ENCODE measurements around the gene TUBA3C. TPM values are rescaled to one million over a fixed set of nuclear protein-coding genes. Genes with fewer than 3 reads are reported as not detected.

TUBA3C gene
- polyA plus RNA-seq, 1 donor from 2014 or later: not detected

GRCh38 chr13:19155321-19155861 lies 26.2 kb downstream of the TUBA3C start:
- no peaks in the 10 kb centered on the region for H4K20me1 ChIP-seq (ENCODE audit: insufficient read depth)
- H3K4me2 ChIP-seq (ENCODE audit: low read length): no peak overlapping the region
- H3K27ac ChIP-seq (ENCODE audit: low read length): no peak overlapping the region
- H3K9me3 ChIP-seq (ENCODE audit: low read length): peaks cover 25% of the 10 kb centered on the region
- H3K4me3 ChIP-seq (ENCODE audit: low read length): no peak overlapping the region
- no peaks in the 10 kb centered on the region for H3K27me3 ChIP-seq (ENCODE audit: insufficient read depth, low read depth, low read length)
- TF ChIP-seq, protein P1, sequence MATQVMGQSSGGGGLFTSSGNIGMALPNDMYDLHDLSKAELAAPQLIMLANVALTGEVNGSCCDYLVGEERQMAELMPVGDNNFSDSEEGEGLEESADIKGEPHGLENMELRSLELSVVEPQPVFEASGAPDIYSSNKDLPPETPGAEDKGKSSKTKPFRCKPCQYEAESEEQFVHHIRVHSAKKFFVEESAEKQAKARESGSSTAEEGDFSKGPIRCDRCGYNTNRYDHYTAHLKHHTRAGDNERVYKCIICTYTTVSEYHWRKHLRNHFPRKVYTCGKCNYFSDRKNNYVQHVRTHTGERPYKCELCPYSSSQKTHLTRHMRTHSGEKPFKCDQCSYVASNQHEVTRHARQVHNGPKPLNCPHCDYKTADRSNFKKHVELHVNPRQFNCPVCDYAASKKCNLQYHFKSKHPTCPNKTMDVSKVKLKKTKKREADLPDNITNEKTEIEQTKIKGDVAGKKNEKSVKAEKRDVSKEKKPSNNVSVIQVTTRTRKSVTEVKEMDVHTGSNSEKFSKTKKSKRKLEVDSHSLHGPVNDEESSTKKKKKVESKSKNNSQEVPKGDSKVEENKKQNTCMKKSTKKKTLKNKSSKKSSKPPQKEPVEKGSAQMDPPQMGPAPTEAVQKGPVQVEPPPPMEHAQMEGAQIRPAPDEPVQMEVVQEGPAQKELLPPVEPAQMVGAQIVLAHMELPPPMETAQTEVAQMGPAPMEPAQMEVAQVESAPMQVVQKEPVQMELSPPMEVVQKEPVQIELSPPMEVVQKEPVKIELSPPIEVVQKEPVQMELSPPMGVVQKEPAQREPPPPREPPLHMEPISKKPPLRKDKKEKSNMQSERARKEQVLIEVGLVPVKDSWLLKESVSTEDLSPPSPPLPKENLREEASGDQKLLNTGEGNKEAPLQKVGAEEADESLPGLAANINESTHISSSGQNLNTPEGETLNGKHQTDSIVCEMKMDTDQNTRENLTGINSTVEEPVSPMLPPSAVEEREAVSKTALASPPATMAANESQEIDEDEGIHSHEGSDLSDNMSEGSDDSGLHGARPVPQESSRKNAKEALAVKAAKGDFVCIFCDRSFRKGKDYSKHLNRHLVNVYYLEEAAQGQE (IDR thresholded peaks at IDR 0.05; ENCODE audit: borderline replicate concordance): no peak
- TF ChIP-seq EZH2 (IDR thresholded peaks at IDR 0.05; ENCODE audit: borderline replicate concordance, insufficient read depth, low read length, poor library complexity, severe bottlenecking): no peak
- no peak for TF ChIP-seq POLR2AphosphoS5 (IDR thresholded peaks at IDR 0.05)
- TF ChIP-seq SMC3 (conservative IDR thresholded peaks at IDR 0.05; ENCODE audit: poor library complexity): no peak
- no peak for TF ChIP-seq MXI1 (conservative IDR thresholded peaks at IDR 0.05; ENCODE audit: poor library complexity, severe bottlenecking)
- no peak for TF ChIP-seq TAF1 (IDR thresholded peaks at IDR 0.05; ENCODE audit: low read depth)
- TF ChIP-seq RAD21 (conservative IDR thresholded peaks at IDR 0.05): no peak
- TF ChIP-seq EP300 (conservative IDR thresholded peaks at IDR 0.05; ENCODE audit: poor library complexity, severe bottlenecking): no peak
- TF ChIP-seq, protein P2, sequence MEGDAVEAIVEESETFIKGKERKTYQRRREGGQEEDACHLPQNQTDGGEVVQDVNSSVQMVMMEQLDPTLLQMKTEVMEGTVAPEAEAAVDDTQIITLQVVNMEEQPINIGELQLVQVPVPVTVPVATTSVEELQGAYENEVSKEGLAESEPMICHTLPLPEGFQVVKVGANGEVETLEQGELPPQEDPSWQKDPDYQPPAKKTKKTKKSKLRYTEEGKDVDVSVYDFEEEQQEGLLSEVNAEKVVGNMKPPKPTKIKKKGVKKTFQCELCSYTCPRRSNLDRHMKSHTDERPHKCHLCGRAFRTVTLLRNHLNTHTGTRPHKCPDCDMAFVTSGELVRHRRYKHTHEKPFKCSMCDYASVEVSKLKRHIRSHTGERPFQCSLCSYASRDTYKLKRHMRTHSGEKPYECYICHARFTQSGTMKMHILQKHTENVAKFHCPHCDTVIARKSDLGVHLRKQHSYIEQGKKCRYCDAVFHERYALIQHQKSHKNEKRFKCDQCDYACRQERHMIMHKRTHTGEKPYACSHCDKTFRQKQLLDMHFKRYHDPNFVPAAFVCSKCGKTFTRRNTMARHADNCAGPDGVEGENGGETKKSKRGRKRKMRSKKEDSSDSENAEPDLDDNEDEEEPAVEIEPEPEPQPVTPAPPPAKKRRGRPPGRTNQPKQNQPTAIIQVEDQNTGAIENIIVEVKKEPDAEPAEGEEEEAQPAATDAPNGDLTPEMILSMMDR (IDR thresholded peaks at IDR 0.05; ENCODE audit: poor library complexity, severe bottlenecking): no peak
- H3K79me2 ChIP-seq (replicated peaks; ENCODE audit: insufficient read depth, low read length): no peaks in the 10 kb centered on the region
- H3F3A ChIP-seq (ENCODE audit: insufficient read depth, low read length, poor library complexity, severe bottlenecking): no peaks in the 10 kb centered on the region
- H2AFZ ChIP-seq (ENCODE audit: low read depth, low read length): no peak overlapping the region
- no peak overlapping the region for H3K9ac ChIP-seq (ENCODE audit: low read length)
- H3K36me3 ChIP-seq (ENCODE audit: insufficient read depth, low read length): no peaks in the 10 kb centered on the region
- no peaks in the 10 kb centered on the region for H3K9me2 ChIP-seq (ENCODE audit: insufficient read depth, low read length)

GRCh38 chr13:19154843-19155242 lies 26.8 kb downstream of the TUBA3C start:
- Histone ChIP-seq H3K27ac (ENCODE audit: low read length) (no peak overlapping the region), H3K27me3 (ENCODE audit: insufficient read depth, low read depth, low read length) (no peaks in the 10 kb centered on the region), H2AFZ (ENCODE audit: low read depth, low read length) (no peak overlapping the region), H3K9ac (ENCODE audit: low read length) (no peak overlapping the region), H3K36me3 (ENCODE audit: insufficient read depth, low read length) (no peaks in the 10 kb centered on the region), H3K9me3 (ENCODE audit: low read length) (peaks cover 25% of the 10 kb centered on the region), H3K4me2 (ENCODE audit: low read length) (no peak overlapping the region), H4K20me1 (ENCODE audit: insufficient read depth) (no peaks in the 10 kb centered on the region), H3K9me2 (ENCODE audit: insufficient read depth, low read length) (no peaks in the 10 kb centered on the region), H3K79me2 (replicated peaks; ENCODE audit: insufficient read depth, low read length) (no peaks in the 10 kb centered on the region), H3F3A (ENCODE audit: insufficient read depth, low read length, poor library complexity, severe bottlenecking) (no peaks in the 10 kb centered on the region), H3K4me3 (ENCODE audit: low read length) (no peak overlapping the region)
- TF ChIP-seq EP300 (conservative IDR thresholded peaks at IDR 0.05; ENCODE audit: poor library complexity, severe bottlenecking) (no peak), RAD21 (conservative IDR thresholded peaks at IDR 0.05) (no peak), MXI1 (conservative IDR thresholded peaks at IDR 0.05; ENCODE audit: poor library complexity, severe bottlenecking) (no peak), SMC3 (conservative IDR thresholded peaks at IDR 0.05; ENCODE audit: poor library complexity) (no peak), TAF1 (IDR thresholded peaks at IDR 0.05; ENCODE audit: low read depth) (no peak), POLR2AphosphoS5 (IDR thresholded peaks at IDR 0.05) (no peak)
- TF ChIP-seq, protein P1 (IDR thresholded peaks at IDR 0.05; ENCODE audit: borderline replicate concordance): no peak
- TF ChIP-seq, protein P2 (IDR thresholded peaks at IDR 0.05; ENCODE audit: poor library complexity, severe bottlenecking): no peak
